ENCODE measurements around the gene SMG6. TPM values are rescaled to one million over a fixed set of nuclear protein-coding genes. Genes with fewer than 3 reads are reported as not detected.

SMG6 gene
- total and polyA plus RNA-seq, 2 of the 8 experiments (the other 6 are each of a cell fraction or from before 2014, with no cell fraction given): 18.5 to 25.2 TPM

- no peak overlapping the region for H3K14ac ChIP-seq (ENCODE audit: insufficient read length)
- no peak overlapping the region for H2BK120ac ChIP-seq (replicated peaks; ENCODE audit: low read depth, low read length)
- H3K18ac ChIP-seq (ENCODE audit: extremely low read depth, low read length): no peak overlapping the region
- FAIRE-seq (no peak), DNase-seq (ENCODE audit: low read depth in 1 of 2, low spot score in 2 of 2) (no peak)
- no peak overlapping the region for H3K4me3 ChIP-seq (ENCODE audit: extremely low read depth in 1 of 4, insufficient read depth in 2 of 4, low read depth in 3 of 4, low read length in 4 of 4)
- no peak overlapping the region for H3K4ac ChIP-seq (replicated peaks; ENCODE audit: insufficient read length, low read depth, low read length)
- no peak for TF ChIP-seq NANOG (IDR thresholded peaks at IDR 0.05; ENCODE audit: insufficient read depth, low read depth, low read length, poor library complexity, severe bottlenecking)
- TF ChIP-seq RXRA (IDR thresholded peaks at IDR 0.05; ENCODE audit: insufficient read depth, low read depth, low read length): no peak
- TF ChIP-seq FOSL1 (IDR thresholded peaks at IDR 0.05; ENCODE audit: insufficient read depth, low read depth, low read length): no peak
- TF ChIP-seq HDAC6 (IDR thresholded peaks at IDR 0.05; ENCODE audit: low read depth, low read length): no peak
- no peak overlapping the region for H2BK15ac ChIP-seq (ENCODE audit: low read length)
- no peak overlapping the region for H2AK5ac ChIP-seq (ENCODE audit: low read depth, low read length)
- 0 out of 2 replicates have a peak overlapping the region, but pooled peaks have one; percentile 10 for H2BK5ac ChIP-seq (ENCODE audit: low read depth, low read length)
- no peaks in the 10 kb centered on the region for H3K9me3 ChIP-seq (ENCODE audit: insufficient read depth in 2 of 2, low read depth in 1 of 2, low read length in 1 of 2)
- peaks cover 0 to 13% (median 9%) of the 10 kb centered on the region in 4 experiments; a peak in 6 of 7 replicates for H3K4me1 ChIP-seq (replicated peaks in 1 of 4; ENCODE audit: control insufficient read depth in 3 of 4, insufficient read depth in 4 of 4, low read length in 3 of 4)
- no peak overlapping the region for H3K56ac ChIP-seq (replicated peaks; ENCODE audit: insufficient read length, low read depth, low read length)
- H3K9ac ChIP-seq (replicated peaks in 1 of 4; ENCODE audit: extremely low read depth in 1 of 4, low read depth in 3 of 4, low read length in 3 of 4): 0 out of 7 replicates have a peak overlapping the region, but pooled peaks of 1 of the 4 experiments have one; percentile 4
- ChIA-PET CTCF (ENCODE audit: partially characterized antibody) (interaction anchor here (0.7 to 7.6 kb wide), 26 partner anchors 7 to 218 kb away, joined by 3 to 58 read pairs (median 4); partner anchors contain the start of gene HIC1), POLR2A (ENCODE audit: partially characterized antibody) (interaction anchor here (1.0 kb wide), 1 partner anchor 108 kb away, joined by 3 read pairs; no protein-coding TSS in a partner anchor)
- no peak overlapping the region for H3K27ac ChIP-seq (ENCODE audit: low read depth, low read length)
- H2AFZ ChIP-seq (ENCODE audit: low read length): no peak overlapping the region
- 89% methylated on average over 6 of the region's 6 CpGs; no CpG with 5 or more reads in 1 of the 2 experiments for WGBS, 2 experiments (ENCODE audit: extremely low coverage in 1 of 2, insufficient coverage in 1 of 2, insufficient read length in 1 of 2, insufficient replicate concordance in 2 of 2, low coverage in 1 of 2, low lambda C conversion rate in 2 of 2, missing lambda C conversion rate in 1 of 2)
- H4K20me1 ChIP-seq (replicated peaks in 1 of 2; ENCODE audit: control insufficient read depth in 1 of 2, insufficient read depth in 2 of 2, low read length in 2 of 2): peaks cover 6 to 8% of the 10 kb centered on the region in 2 experiments
- H3K4me2 ChIP-seq (ENCODE audit: insufficient read depth in 1 of 2, low read depth in 2 of 2, low read length in 2 of 2): no peak overlapping the region
- H2BK12ac ChIP-seq (ENCODE audit: low read depth, low read length): 0 out of 2 replicates have a peak overlapping the region, but pooled peaks have one; percentile 39
- no peak overlapping the region for H3K23ac ChIP-seq (ENCODE audit: insufficient read length)
- H3K79me2 ChIP-seq (ENCODE audit: control insufficient read depth in 1 of 2, insufficient read depth in 2 of 2, low read length in 2 of 2): no peaks in the 10 kb centered on the region
- H3K36me3 ChIP-seq (ENCODE audit: control insufficient read depth in 2 of 4, insufficient read depth in 4 of 4, low read length in 3 of 4): peaks cover 0 to 4% (median 0%) of the 10 kb centered on the region in 4 experiments; a peak in 1 of 8 replicates
- H2BK20ac ChIP-seq (ENCODE audit: low read length): no peak overlapping the region
- 0 out of 2 replicates have a peak overlapping the region, but pooled peaks have one; percentile 22 for H4K8ac ChIP-seq (ENCODE audit: extremely low read depth, insufficient read depth, low read length)
- H3K23me2 ChIP-seq (ENCODE audit: low read depth, low read length): no peaks in the 10 kb centered on the region
- no peaks in the 10 kb centered on the region for H3K79me1 ChIP-seq (ENCODE audit: low read depth, low read length)
- no peak overlapping the region for H4K91ac ChIP-seq (replicated peaks; ENCODE audit: insufficient read length, low read length)
- no peak overlapping the region for H4K5ac ChIP-seq (ENCODE audit: insufficient read length, low read depth, low read length)
- peaks cover 0 to 17% (median 11%) of the 10 kb centered on the region in 4 experiments; a peak in 5 of 7 replicates for H3K27me3 ChIP-seq (replicated peaks in 1 of 4; ENCODE audit: control insufficient read depth in 3 of 4, extremely low read depth in 1 of 4, insufficient read depth in 3 of 4, low read length in 3 of 4)
Observed at GRCh38 chr17:2064520-2064971, 239.0 kb downstream of the SMG6 start.
